Activated T-cell treated with anti-CD3 and anti-CD28 coated beads for 4 hours (primary cell): ENCODE measurements around the gene EGLN2.
"Not testable (repeated sequence)": the region's sequence is repeated elsewhere in the genome, so short reads cannot be mapped to it uniquely, and the experiment has no call there.

ENCODE experiments used
- DNase-seq: peaks from one replicate; pipeline ENCODE4 v3.0.0-alpha.2; 2020

EGLN2 gene

DNA sequence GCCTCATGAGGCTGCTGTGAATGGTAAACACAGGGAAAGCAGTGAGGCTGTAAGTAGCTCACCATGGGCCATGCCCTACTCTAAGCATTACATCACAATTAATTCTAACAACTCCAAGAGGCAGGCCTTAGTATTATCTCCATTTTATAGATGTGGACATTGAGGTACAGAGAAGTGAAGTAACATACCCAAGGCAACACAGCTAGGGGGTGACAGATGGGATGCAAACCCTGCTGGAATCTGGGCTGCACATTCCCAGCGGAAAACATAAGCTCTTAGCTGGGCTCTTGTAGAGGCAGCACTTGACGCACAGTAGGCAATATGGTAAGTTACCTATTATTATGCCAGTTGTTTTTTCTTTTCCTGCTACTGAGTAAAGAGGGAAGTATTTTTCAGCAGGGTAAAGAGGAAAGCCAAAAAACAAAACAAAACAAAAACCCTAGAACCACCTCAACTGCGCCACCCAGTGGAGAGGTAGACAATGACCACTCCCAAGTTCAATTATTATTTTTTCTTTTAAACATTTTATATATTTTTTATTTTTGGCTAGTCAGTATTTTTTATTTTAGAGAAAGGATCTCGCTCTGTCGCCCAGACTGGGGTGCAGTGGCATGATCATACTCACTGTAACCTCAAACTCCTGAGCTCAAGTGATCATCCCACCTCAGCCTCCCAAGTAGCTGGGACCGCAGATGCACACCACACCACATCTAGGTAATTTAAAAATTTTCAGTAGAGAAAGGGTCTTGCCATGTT is 20.7 kb downstream of the EGLN2 start:
- DNase-seq, result peak; percentile 68

DNA sequence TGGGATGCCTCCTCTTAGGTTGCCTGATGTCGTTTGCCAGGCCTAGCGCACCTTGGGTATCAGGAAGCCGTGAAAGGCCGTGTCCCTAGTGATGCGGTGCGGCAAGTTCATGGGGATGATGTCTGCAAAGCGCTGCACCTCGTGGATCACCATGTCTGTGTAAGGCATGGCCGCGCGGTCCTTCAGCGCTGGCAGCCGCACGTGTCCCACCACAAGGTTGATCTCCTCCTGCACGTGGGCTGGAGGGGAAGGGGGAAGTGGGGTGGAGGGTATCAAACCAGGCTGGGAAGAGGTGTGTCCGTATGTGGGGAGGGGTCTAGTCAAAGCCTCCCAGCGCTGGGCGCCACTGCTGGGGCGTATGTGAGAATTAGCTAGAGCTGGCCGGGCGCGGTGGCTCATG is 23.2 kb downstream of the EGLN2 start:
- no peak for DNase-seq

DNA sequence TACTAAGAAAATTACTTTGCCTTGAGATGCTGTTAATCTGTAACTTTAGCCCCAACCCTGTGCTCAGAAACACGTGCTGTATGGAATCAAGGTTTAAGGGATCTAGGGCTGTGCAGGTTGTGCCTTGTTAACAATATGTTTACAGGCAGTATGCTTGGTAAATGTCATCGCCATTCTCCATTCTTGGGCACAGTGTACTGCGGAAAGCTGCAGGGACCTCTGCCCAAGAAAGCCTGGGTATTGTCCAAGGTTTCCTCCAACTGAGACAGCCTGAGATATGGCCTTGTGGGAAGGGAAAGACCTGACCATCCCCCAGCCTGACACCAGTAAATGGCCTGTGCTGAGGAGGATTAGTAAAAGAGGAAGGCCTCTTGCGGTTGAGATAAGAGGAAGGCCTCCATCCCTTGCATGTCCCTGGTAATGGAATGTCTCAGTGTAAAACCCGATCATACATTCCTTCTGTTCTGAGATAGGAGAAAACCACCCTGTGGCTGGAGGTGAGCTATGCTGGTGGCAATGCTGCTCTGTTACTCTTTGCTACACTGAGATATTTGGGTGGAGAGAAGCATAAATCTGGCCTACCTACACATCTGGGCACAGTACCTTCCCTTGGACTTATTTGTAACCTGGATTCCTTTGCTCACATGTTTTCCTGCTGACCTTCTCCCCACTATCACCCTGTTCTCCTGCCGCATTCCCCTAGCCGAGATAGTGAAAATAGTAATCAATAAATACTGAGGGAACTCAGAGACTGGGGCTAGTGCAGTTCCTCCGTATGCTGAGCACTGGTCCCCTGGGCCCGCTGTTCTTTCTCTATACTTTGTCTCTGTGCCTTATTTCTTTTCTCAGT is 23.9 kb downstream of the EGLN2 start:
- not testable (repeated sequence) for DNase-seq

DNA sequence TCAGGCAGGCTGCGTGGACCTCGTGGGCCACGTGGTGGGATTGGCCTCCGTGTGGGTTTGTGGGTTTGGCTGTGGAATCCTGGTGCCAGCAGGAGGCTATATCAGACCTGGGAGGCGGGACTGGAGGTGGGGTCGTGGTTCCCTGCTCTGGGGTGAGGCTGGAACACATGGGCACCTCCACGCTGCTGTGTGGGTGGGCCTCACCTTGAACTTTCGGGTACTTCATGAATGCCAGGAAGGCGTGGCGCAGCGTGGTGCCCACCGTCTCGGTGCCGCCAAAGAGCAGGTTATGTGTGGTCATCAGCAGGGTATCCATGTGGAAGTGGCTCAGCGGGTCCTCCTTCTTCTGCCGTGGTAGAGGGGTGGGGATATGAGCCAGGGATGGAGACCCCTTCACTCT is 25.9 kb downstream of the EGLN2 start:
- not testable (repeated sequence) for DNase-seq

- not testable (repeated sequence) for DNase-seq
Observed at GRCh38 chr19:40825460-40826095, 26.6 kb downstream of the EGLN2 start.

GRCh38 chr19:40826312-40826698 is 27.3 kb downstream of the EGLN2 start:
- not testable (repeated sequence) for DNase-seq

DNA sequence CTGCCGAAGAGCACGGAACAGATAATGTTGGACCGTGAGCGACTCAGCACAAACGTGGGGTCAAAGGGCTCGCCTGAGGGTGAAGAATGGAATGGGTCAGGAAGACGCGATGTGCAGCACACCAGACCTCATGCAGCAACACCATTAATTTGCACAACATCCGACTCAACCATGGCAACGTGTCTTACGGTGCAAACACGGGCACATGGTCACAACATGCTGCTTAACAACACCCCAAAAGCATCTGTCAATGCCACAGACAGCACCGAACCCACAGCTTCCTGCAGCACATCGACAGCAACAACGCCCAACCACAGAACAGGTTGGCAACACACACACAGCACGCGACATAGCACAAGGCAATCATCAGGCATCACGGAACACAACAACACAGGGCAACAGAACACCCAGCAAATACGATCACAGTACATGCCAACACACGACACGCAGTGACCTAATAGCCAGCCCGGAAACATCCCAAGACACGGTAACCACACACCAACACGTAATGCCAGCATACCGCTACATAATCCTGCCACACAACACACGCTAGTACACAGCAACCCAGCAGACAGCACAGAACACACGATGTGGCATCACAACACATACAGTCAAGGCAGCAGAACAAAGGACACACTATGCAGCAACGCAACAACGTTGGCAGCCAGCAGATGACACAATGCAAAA is 27.9 kb downstream of the EGLN2 start:
- DNase-seq, result not testable (repeated sequence)

DNA sequence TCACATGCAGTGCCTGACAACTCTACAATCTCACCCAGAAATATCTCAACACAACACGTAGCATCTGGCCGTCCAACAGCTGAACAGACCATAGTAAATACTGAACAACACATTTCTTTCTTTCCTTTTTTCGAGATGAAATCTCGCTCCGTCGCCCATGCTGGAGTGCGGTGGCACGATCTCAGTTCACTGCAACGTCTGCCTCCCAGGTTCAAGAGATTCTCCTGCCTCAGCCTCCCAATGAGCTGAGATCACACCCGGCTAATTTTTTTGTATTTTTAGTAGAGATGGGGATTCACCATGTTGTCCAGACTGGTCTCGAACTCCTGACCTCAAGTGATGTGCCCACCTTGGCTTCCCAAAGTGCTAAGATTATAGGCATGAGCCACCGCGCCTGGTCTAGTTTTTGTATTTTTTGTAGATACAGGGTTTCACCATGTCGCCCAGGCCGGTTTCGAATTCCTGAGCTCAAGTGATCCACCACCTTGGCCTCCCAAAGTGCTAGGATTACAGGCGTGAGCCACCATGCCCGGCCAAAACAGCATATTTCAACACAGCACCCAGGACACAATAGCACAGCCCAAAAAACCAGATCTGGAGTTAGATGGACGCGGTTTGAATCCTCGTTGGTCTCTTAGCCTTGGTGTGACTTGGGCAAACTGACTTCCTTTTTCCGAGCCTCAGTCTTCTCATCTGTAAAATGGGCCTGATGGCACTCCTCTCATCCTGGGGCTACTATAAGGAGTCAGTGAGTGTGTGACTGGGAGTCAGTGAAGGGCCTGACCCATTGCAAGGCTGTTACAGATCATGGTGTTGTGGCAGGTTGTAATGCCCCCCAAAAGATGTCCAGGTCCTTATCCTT is 28.6 kb downstream of the EGLN2 start:
- DNase-seq, result no peak

GRCh38 chr19:40829205-40829604 is 30.2 kb downstream of the EGLN2 start:
- DNase-seq, result no peak

DNA sequence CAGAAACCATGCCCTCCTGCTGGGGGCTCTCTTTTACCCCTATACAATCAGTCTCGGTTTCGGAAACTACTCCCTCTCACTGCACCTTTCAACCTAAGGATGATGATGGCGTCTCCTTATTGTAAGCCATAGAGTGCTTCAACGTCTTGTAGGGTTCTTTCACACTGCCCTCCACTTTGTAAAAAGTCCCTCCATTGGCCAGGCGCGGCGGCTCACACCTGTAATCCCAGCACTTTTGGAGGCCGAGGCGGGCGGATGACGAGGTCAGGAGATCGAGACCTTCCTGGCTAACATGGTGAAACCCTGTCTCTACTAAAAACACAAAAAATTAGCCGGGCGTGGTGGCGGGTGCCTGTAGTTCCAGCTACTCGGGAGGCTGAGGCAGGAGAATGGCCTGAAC is 31.8 kb downstream of the EGLN2 start:
- DNase-seq, result not testable (repeated sequence)

DNA sequence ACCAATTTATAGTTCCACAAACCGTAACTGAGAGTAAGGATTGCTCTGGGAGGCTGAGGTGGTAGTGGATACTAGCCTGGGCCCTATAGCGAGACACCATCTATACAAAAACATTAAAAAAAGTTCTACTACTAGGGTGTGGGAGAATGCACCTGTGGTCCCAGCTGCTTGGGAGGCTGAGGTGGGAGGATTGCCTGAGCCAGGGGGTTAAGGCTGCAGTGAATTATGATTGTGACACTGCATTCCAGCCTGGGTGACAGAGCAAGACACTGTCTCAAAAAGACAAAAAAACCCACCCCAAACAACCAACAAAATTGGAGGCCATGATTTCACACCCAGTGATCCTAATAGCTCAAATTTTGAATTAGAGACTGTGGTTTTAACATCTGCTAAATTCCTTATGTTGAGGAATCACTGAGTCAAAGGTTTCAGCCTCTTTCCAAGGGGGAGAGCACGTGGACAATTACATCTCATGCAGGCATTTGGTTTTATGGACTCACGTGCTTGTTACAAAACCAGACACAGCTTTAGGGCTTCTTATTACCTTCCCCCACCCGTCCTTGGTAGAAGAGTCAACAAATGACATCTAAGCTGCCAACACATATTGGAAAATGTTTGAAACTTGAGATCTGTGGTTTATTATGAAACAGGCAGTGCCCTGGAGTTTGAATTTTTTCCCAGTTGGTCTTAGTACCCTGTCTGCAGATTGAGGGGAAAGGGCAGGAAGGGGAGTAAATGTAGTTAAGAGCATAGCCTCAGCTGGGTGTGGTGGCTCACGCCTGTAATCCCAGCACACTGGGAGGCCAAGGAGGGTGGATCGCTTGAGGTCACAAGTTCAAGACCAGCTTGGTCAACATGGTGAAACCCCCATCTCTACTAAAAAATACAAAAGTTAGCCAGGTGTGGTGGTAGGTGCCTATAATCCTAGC is 32.8 kb downstream of the EGLN2 start:
- DNase-seq, result no peak

- DNase-seq, result not testable (repeated sequence)
Observed at GRCh38 chr19:40832431-40832790, 33.4 kb downstream of the EGLN2 start.

GRCh38 chr19:40833728-40834533 is 34.9 kb downstream of the EGLN2 start:
- DNase-seq, result not testable (repeated sequence)

DNA sequence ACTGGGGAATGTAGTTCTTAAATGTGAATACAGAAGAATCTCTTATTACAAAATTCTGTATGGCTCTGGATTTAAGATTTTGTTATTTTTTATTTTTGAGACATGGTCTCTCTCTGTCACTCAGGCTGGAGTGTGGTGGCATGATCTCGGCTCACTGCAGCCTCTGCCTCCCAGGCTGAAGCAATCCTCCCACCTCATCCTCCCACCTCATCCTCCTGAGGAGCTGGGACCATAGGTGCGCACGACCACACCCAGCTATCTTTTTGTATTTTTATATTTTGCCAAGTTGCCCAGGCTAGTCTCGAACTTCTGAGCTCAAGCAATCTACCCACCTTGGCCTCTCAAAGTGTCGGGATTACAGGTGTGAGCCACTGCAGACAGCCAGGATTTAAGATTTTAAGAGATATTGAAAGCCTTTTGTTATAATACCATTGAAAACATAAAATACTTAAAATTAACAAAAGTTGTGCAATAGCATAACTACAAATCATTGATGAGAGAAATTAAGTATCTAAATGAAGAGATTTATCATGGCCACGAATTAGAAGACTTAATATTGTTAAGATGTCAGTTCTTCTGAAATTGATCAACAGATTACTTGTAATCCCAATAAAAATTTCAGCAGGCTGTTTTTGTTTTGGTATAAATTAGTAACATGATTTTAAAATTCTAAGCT is 37.9 kb downstream of the EGLN2 start:
- DNase-seq, result no peak

- not testable (repeated sequence) for DNase-seq
Observed at GRCh38 chr19:40838477-40838876, 39.5 kb downstream of the EGLN2 start.

GRCh38 chr19:40842012-40842411 is 43.0 kb downstream of the EGLN2 start:
- DNase-seq, result not testable (repeated sequence)

- not testable (repeated sequence) for DNase-seq
Observed at GRCh38 chr19:40842997-40843652, 44.1 kb downstream of the EGLN2 start.

DNA sequence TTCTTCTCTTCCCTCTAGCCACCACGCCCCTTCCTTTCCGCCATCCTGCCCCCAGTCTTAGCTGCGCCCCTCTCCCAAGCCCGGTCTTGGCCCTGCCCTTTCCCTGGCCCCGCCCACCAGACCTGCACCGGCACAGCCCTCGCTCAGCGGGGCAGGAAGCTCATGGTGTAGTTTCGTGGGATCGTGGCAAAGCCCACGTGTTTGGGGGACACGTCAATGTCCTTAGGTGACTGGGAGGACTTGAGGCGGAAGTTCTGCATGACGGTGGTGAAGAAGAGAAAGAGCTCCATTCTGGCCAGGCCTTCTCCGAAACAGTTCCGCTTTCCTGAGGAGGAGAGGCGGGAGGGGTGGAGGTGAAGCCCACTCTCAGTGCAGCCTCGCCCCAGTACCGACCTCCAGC is 44.7 kb downstream of the EGLN2 start:
- peak; percentile 66 for DNase-seq

DNA sequence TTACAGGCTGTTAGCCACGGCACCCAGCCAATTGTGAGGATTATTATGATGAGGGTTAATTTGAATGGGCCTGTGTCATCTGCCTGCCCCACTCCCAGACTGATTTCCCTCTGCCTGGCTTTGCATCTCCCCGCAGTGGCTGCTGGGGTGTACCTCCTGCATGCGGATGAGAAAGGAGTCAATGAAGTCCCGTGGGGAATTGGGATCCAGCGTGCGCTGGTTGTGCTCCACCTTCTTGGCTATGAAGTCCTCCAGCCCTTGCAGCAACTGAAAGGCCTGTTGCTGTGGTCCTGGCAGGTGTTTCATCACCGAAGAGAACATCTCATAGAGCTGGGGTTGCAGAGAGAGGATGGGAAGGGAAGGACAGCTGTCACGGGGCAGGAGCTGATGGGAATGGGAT is 47.7 kb downstream of the EGLN2 start:
- not testable (repeated sequence) for DNase-seq
